GM21526 (cell line): ENCODE measurements around the gene RBBP8NL.
"Not testable (repeated sequence)": the region's sequence is repeated elsewhere in the genome, so short reads cannot be mapped to it uniquely, and the experiment has no call there.

ENCODE experiments used
- ATAC-seq: cut with Tn5 transposase; IDR thresholded peaks from one replicate; pipeline ENCODE4 v1.9.1; 2021; ENCODE audit warnings: moderate library complexity; ENCODE audit not compliant: unreplicated experiment, low FRiP score

The RBBP8NL gene

GRCh38 chr20:62446481-62446880 is 19.1 kb upstream of the RBBP8NL start:
- no peak for ATAC-seq

- ATAC-seq = no peak
These were observed 18.4 kb upstream of the RBBP8NL start for GRCh38 chr20:62445553-62446340.

GRCh38 chr20:62444286-62444685 is 16.9 kb upstream of the RBBP8NL start:
- ATAC-seq = no peak

GRCh38 chr20:62441987-62442539 is 14.7 kb upstream of the RBBP8NL start:
- ATAC-seq = no peak

GRCh38 chr20:62439218-62439617 is 11.9 kb upstream of the RBBP8NL start:
- ATAC-seq = no peak

GRCh38 chr20:62437927-62438326 is 10.6 kb upstream of the RBBP8NL start:
- no peak for ATAC-seq

GRCh38 chr20:62437496-62437895 is 10.2 kb upstream of the RBBP8NL start:
- ATAC-seq = no peak

- no peak for ATAC-seq
These were observed 9.4 kb upstream of the RBBP8NL start for GRCh38 chr20:62436692-62437091.

- no peak for ATAC-seq
These were observed 6.5 kb upstream of the RBBP8NL start for GRCh38 chr20:62433658-62434497.

- ATAC-seq = no peak
These were observed 3.6 kb upstream of the RBBP8NL start for GRCh38 chr20:62430866-62431447.

GRCh38 chr20:62430311-62430853 is 3.0 kb upstream of the RBBP8NL start:
- ATAC-seq = no peak

GRCh38 chr20:62429455-62430310 is 2.3 kb upstream of the RBBP8NL start:
- no peak for ATAC-seq

- ATAC-seq = no peak
These were observed 1.3 kb upstream of the RBBP8NL start for GRCh38 chr20:62428396-62429295.

GRCh38 chr20:62428002-62428372 is 648 bp upstream of the RBBP8NL start:
- no peak for ATAC-seq

GRCh38 chr20:62426699-62427131 is 624 bp downstream of the RBBP8NL start:
- ATAC-seq = no peak

GRCh38 chr20:62426059-62426348 is 1.3 kb downstream of the RBBP8NL start:
- ATAC-seq = not testable (repeated sequence)

- no peak for ATAC-seq
These were observed 1.9 kb downstream of the RBBP8NL start for GRCh38 chr20:62425281-62426058.
